ENCODE results near the gene MCM6.

DNA sequence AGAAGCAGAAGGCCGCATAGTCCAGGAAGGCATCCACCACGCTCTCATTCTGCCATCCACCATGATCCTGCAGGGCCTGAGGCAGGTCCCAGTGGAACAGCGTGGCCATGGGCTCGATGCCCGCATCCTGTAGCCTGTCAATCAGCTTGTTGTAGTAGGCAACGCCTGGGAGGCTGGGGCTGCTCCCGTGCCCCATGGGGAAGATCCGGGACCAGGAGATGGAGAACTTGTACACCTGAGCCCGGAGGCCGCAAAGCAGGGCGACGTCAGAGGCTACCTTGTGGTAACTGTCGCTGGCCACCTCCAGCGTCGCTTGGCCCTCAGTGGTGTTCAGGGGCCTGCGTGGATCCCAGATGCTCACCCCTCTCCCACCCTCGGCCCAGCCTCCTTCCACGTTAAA lies 58.8 kb downstream of the MCM6 start:
- no peak for TF ChIP-seq EP300 (IDR thresholded peaks at IDR 0.05)
- TF ChIP-seq, protein P1, sequence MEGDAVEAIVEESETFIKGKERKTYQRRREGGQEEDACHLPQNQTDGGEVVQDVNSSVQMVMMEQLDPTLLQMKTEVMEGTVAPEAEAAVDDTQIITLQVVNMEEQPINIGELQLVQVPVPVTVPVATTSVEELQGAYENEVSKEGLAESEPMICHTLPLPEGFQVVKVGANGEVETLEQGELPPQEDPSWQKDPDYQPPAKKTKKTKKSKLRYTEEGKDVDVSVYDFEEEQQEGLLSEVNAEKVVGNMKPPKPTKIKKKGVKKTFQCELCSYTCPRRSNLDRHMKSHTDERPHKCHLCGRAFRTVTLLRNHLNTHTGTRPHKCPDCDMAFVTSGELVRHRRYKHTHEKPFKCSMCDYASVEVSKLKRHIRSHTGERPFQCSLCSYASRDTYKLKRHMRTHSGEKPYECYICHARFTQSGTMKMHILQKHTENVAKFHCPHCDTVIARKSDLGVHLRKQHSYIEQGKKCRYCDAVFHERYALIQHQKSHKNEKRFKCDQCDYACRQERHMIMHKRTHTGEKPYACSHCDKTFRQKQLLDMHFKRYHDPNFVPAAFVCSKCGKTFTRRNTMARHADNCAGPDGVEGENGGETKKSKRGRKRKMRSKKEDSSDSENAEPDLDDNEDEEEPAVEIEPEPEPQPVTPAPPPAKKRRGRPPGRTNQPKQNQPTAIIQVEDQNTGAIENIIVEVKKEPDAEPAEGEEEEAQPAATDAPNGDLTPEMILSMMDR (IDR thresholded peaks at IDR 0.05) = no peak
- TF ChIP-seq POLR2A (IDR thresholded peaks at IDR 0.05) = no peak
- TF ChIP-seq POLR2AphosphoS5 (IDR thresholded peaks at IDR 0.05) = no peak
